K562 (cell line): ENCODE measurements around the gene FAM219A. TPM values are rescaled to one million over a fixed set of nuclear protein-coding genes. Genes with fewer than 3 reads are reported as not detected.

ENCODE experiments used
- ATAC-seq: fragments of 200-7000 bp; cut with Tn5 transposase; 3 replicates; pipeline ENCODE4 v1.9.1; 2020; ENCODE audit warnings: moderate library complexity
- BruUV-seq: library from RNA; stranded (reverse); fragments of 400-500 nt; replicated peaks from 2 replicates; lab custom pipeline; 2021; lab: Mats Ljungman, UMichigan
- CTCF ChIA-PET: fragments of 300-600 bp; formaldehyde crosslinking; extraction: SDS; loops from one replicate; lab custom pipeline; 2021; ENCODE audit warnings: low intra/inter-chr PET ratio; lab: Yijun Ruan, JAX
- POLR2A ChIA-PET: fragments of 300-600, 350-650 bp; sonication (Branson Sonifier 250); formaldehyde crosslinking; extraction: SDS; loops from one replicate; lab custom pipeline; 2021; ENCODE audit warnings: antibody characterized with exemption, inconsistent platforms; lab: Yijun Ruan, JAX
- DNase-seq, 4 experiments: peaks; one replicate each; pipeline versions ENCODE4 v3.0.0 to v3.0.0-alpha.2; 2011 to 2018; ENCODE audit warnings: low spot score in 3 of 4, mixed read lengths in 3 of 4; ENCODE audit errors: extremely low read depth in 1 of 4
- FAIRE-seq: peaks from 2 replicates; lab custom pipeline; 2011; peaks lifted over from hg19 to GRCh38; lab: Jason Lieb, UNC
- H2AFZ ChIP-seq: 2 replicates; pipeline ENCODE4 v1.6.0; 2011; ENCODE audit warnings: low read depth, low read length, control low read depth, inconsistent platforms
- H3K27ac ChIP-seq: fragments of 200-600 bp; 3 replicates; pipeline ENCODE4 v1.8.0; 2011; ENCODE audit warnings: low read depth, mild to moderate bottlenecking, control low read depth, inconsistent platforms, low read length, moderate library complexity, mixed read lengths; ENCODE audit errors: extremely low read depth
- H3K27me3 ChIP-seq, 2 experiments: fragments of 300-600 bp in 1 of 2; 2 replicates in 1 of 2; 3 replicates in 1 of 2; pipeline versions ENCODE4 v1.6.0 to v1.8.0; 2011; ENCODE audit warnings: inconsistent platforms in 2 of 2, low read length in 2 of 2, mild to moderate bottlenecking in 1 of 2, mixed read lengths in 1 of 2, moderate library complexity in 1 of 2; ENCODE audit not compliant: control insufficient read depth in 2 of 2, insufficient read depth in 2 of 2
- H3K36me3 ChIP-seq: fragments of 300-600 bp; 3 replicates; pipeline ENCODE4 v1.8.0; 2011; ENCODE audit warnings: mild to moderate bottlenecking, low read length, inconsistent platforms; ENCODE audit not compliant: control insufficient read depth, insufficient read depth
- H3K4me1 ChIP-seq, 2 experiments: fragments of 200-600 bp in 1 of 2; replicated peaks in 1 of 2; 2 replicates in 1 of 2; 3 replicates in 1 of 2; pipeline versions ENCODE4 v1.5.1 to v1.8.0; 2011; ENCODE audit warnings: inconsistent platforms in 2 of 2, low read length in 2 of 2, mild to moderate bottlenecking in 1 of 2, mixed read lengths in 1 of 2, moderate library complexity in 1 of 2; ENCODE audit not compliant: control insufficient read depth in 2 of 2, insufficient read depth in 2 of 2
- H3K4me2 ChIP-seq: 2 replicates; pipeline ENCODE4 v1.6.1; 2011; ENCODE audit warnings: low read length, control low read depth, inconsistent platforms, mixed read lengths; ENCODE audit not compliant: insufficient read depth
- H3K4me3 ChIP-seq: fragments of 200-600 bp; sonication (generic), shearing (Covaris generic); 2 replicates; pipeline ENCODE4 v1.5.1; 2016; ENCODE audit warnings: control low read depth, inconsistent platforms
- H3K79me2 ChIP-seq: fragments of 200-600 bp; 3 replicates; pipeline ENCODE4 v1.8.0; 2011; ENCODE audit warnings: low read length, inconsistent platforms; ENCODE audit not compliant: control insufficient read depth, insufficient read depth
- H3K9ac ChIP-seq, 2 experiments: 2 replicates each; pipeline versions ENCODE4 v1.6.0 to v1.6.1; 2011; ENCODE audit warnings: low read depth in 2 of 2, low read length in 2 of 2, control low read depth in 1 of 2, inconsistent platforms in 1 of 2, mild to moderate bottlenecking in 1 of 2, mixed read lengths in 1 of 2; ENCODE audit not compliant: insufficient read depth in 1 of 2
- H3K9me1 ChIP-seq: one replicate; pipeline ENCODE4 v1.6.0; 2011; ENCODE audit warnings: inconsistent platforms, mild to moderate bottlenecking, low read length, moderate library complexity; ENCODE audit not compliant: control insufficient read depth, insufficient read depth
- H3K9me3 ChIP-seq: replicated peaks from 2 replicates; pipeline ENCODE4 v1.5.1; 2011; ENCODE audit warnings: low read depth, low read length, inconsistent platforms; ENCODE audit not compliant: control insufficient read depth, insufficient read depth
- H4K20me1 ChIP-seq: replicated peaks from 2 replicates; pipeline ENCODE4 v1.6.1; 2011; ENCODE audit warnings: low read length, inconsistent platforms, mixed read lengths; ENCODE audit not compliant: control insufficient read depth, insufficient read depth
- FOSL1 ChIP-seq: fragments of 200-800 bp; sonication (Bioruptor generic); conservative IDR thresholded peaks from 2 replicates; pipeline ENCODE4 v1.6.1; 2016; ENCODE audit warnings: missing genetic modification characterization, missing compliant biosample characterization
- ZNF436 ChIP-seq: fragments of 250-450, 450-650 bp; sonication (Bioruptor Pico); formaldehyde crosslinking; IDR thresholded peaks from 2 replicates; pipeline ENCODE4 v1.7.0; 2020; ENCODE audit warnings: mild to moderate bottlenecking
- ZNF717 ChIP-seq: fragments of 250-450 bp; sonication (Bioruptor Pico); IDR thresholded peaks from 2 replicates; pipeline ENCODE4 v1.5.0; 2021
- WGBS: fragments of 100-300 bp; shearing (Covaris generic); methylation state at CpG from one replicate; pipeline ENCODE4 v1.1.6; 2016; ENCODE audit warnings: low coverage, mixed read lengths; ENCODE audit not compliant: insufficient coverage; ENCODE audit errors: missing lambda C conversion rate; 5-methylcytosine and 5-hydroxymethylcytosine counted together
- in situ Hi-C: fragments of 300-500 bp; cut with MboI; formaldehyde crosslinking; loops from 4 replicates; pipeline ENCODE4 v1.15.0; 2018; ENCODE audit warnings: inconsistent platforms, mixed read lengths
- intact Hi-C: fragments of 100-400 bp; cut with micrococcal nuclease; formaldehyde crosslinking; loops from 2 replicates; pipeline ENCODE4 v1.14.2; 2022
- polyA plus RNA-seq, 8 experiments: library from polyadenylated mRNA; depleted of rRNA in 4 of 8; stranded (reverse) in 5 of 8; unstranded in 3 of 8; fragments of >200 nt; fragmentation: Nextera tagmentation in 2 of 8; fragmentation: Illumina TruSeq in 1 of 8; extraction: Ambion mirVana in 2 of 8; extraction: Trizol in 1 of 8; gene quantifications; 2 replicates each; pipeline versions ENCODE4 v1.2.1 to v1.2.3, GENCODE V29; 2011 to 2014; ENCODE audit warnings: inconsistent platforms in 1 of 8, missing spikeins in 1 of 8
- total RNA-seq, 7 experiments: library from RNA; depleted of rRNA in 6 of 7; stranded (reverse); fragments of >200 nt in 6 of 7; fragmentation: Illumina TruSeq in 2 of 7; extraction: Trizol in 2 of 7; gene quantifications; 2 replicates each; pipeline versions ENCODE4 v1.2.1 to v1.2.3, GENCODE V29; 2011 to 2021; ENCODE audit warnings: low replicate concordance in 1 of 7
- TF ChIP-seq, protein P1 (sequence below): sonication (generic); formaldehyde crosslinking; IDR thresholded peaks from 2 replicates; pipeline ENCODE4 v1.8.0; 2022; ENCODE audit warnings: mild to moderate bottlenecking, missing genetic modification reagents

The FAM219A gene
- total and polyA plus RNA-seq, 9 of the 15 experiments (the other 6 are each of a cell fraction or from before 2014, with no cell fraction given) = 0.63 to 8.6 (median 2.9) TPM

- POLR2A ChIA-PET = no interaction called here
- no TSS peak for BruUV-seq
- intact Hi-C loops = no loop called here
Observed at GRCh38 chr9:34417734-34418133, 40.6 kb downstream of the FAM219A start.

More at GRCh38 chr9:34417734-34418133, 40.6 kb downstream of the FAM219A start:
- DNase-seq = no peak
- 7% methylated on average over 3 of the region's 3 CpGs for WGBS
- CTCF ChIA-PET = no interaction called here
- H3K27ac ChIP-seq = no peak overlapping the region
- H3K4me1 ChIP-seq = no peaks in the 10 kb centered on the region
- no peak for FAIRE-seq
- H2AFZ ChIP-seq = no peak overlapping the region
- no peak for ATAC-seq
- H3K4me3 ChIP-seq = no peak overlapping the region
- H3K9me3 ChIP-seq = no peaks in the 10 kb centered on the region
- no peaks in the 10 kb centered on the region for H3K36me3 ChIP-seq
- H3K9me1 ChIP-seq = no peaks in the 10 kb centered on the region
- H3K27me3 ChIP-seq = no peaks in the 10 kb centered on the region
- H4K20me1 ChIP-seq = no peaks in the 10 kb centered on the region
- H3K79me2 ChIP-seq = no peaks in the 10 kb centered on the region
- in situ Hi-C loops = no loop called here
- H3K9ac ChIP-seq = no peak overlapping the region
- TF ChIP-seq, protein P1, sequence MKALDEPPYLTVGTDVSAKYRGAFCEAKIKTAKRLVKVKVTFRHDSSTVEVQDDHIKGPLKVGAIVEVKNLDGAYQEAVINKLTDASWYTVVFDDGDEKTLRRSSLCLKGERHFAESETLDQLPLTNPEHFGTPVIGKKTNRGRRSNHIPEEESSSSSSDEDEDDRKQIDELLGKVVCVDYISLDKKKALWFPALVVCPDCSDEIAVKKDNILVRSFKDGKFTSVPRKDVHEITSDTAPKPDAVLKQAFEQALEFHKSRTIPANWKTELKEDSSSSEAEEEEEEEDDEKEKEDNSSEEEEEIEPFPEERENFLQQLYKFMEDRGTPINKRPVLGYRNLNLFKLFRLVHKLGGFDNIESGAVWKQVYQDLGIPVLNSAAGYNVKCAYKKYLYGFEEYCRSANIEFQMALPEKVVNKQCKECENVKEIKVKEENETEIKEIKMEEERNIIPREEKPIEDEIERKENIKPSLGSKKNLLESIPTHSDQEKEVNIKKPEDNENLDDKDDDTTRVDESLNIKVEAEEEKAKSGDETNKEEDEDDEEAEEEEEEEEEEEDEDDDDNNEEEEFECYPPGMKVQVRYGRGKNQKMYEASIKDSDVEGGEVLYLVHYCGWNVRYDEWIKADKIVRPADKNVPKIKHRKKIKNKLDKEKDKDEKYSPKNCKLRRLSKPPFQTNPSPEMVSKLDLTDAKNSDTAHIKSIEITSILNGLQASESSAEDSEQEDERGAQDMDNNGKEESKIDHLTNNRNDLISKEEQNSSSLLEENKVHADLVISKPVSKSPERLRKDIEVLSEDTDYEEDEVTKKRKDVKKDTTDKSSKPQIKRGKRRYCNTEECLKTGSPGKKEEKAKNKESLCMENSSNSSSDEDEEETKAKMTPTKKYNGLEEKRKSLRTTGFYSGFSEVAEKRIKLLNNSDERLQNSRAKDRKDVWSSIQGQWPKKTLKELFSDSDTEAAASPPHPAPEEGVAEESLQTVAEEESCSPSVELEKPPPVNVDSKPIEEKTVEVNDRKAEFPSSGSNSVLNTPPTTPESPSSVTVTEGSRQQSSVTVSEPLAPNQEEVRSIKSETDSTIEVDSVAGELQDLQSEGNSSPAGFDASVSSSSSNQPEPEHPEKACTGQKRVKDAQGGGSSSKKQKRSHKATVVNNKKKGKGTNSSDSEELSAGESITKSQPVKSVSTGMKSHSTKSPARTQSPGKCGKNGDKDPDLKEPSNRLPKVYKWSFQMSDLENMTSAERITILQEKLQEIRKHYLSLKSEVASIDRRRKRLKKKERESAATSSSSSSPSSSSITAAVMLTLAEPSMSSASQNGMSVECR (CRISPR knock-in tag) = no peak
- no peak for TF ChIP-seq ZNF717
- TF ChIP-seq ZNF436 = no peak
- TF ChIP-seq FOSL1 = no peak
- no peak overlapping the region for H3K4me2 ChIP-seq
